ENCODE data around the gene DSCAML1. TPM values are rescaled to one million over a fixed set of nuclear protein-coding genes. Genes with fewer than 3 reads are reported as not detected.

Gene DSCAML1
- total and polyA plus RNA-seq, 2 of the 8 experiments (the other 6 are each of a cell fraction or from before 2014, with no cell fraction given): 0.19 to 0.24 TPM

DNA sequence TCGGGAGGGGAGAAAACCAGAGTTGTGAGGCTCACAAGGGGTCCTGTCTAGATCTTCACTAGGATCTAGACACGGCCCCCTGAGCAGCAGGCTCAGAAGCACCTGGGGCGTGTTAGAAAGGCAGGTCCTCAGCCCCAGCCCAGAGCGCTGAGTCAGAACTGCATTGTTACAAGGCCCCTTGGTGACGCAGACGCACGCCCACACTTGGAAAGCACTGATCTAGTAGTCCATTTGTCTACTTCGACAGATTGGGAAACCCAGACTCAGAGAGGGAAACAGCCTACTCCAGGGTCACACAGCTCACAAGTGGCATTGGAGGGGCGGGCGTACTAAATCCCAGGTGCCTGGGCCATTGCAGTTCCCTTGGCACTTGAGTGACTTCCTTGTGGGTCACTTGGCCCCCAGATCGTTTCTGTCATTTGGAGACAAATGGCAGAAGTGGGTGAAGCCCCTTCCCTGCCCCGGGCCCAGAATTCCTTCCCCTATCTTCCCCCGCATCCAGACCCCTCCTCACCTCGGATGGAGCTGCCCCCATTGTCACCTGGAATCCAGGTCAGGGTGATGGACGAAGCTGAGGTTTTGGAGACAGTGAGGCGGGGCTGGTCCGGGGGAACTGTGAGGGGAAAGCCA, 358.5 kb downstream of the DSCAML1 start:
- Histone ChIP-seq H3K14ac (ENCODE audit: insufficient read length) (no peak overlapping the region), H4K20me1 (replicated peaks in 1 of 2; ENCODE audit: control insufficient read depth in 1 of 2, insufficient read depth in 2 of 2, low read length in 2 of 2) (peaks cover 0 to 5% of the 10 kb centered on the region in 2 experiments), H3K36me3 (ENCODE audit: control insufficient read depth in 2 of 4, insufficient read depth in 4 of 4, low read length in 3 of 4) (no peaks in the 10 kb centered on the region), H3K27me3 (replicated peaks in 1 of 4; ENCODE audit: control insufficient read depth in 3 of 4, extremely low read depth in 1 of 4, insufficient read depth in 3 of 4, low read length in 3 of 4) (peaks cover 0 to 3% (median 0%) of the 10 kb centered on the region in 4 experiments; a peak in 1 of 7 replicates), H3K9ac (replicated peaks in 1 of 4; ENCODE audit: extremely low read depth in 1 of 4, low read depth in 3 of 4, low read length in 3 of 4) (no peak overlapping the region), H3K79me1 (ENCODE audit: low read depth, low read length) (no peaks in the 10 kb centered on the region), H3K23me2 (ENCODE audit: low read depth, low read length) (peaks cover 11% of the 10 kb centered on the region), H3K4me1 (replicated peaks in 1 of 4; ENCODE audit: control insufficient read depth in 3 of 4, insufficient read depth in 4 of 4, low read length in 3 of 4) (peaks cover 0 to 8% (median 3%) of the 10 kb centered on the region in 4 experiments; a peak in 5 of 7 replicates), H3K18ac (ENCODE audit: extremely low read depth, low read length) (no peak overlapping the region), H3K9me3 (ENCODE audit: insufficient read depth in 2 of 2, low read depth in 1 of 2, low read length in 1 of 2) (no peaks in the 10 kb centered on the region), H3K79me2 (ENCODE audit: control insufficient read depth in 1 of 2, insufficient read depth in 2 of 2, low read length in 2 of 2) (no peaks in the 10 kb centered on the region; a peak in 1 of 4 replicates), H2BK15ac (ENCODE audit: low read length) (0 out of 2 replicates have a peak overlapping the region, but pooled peaks have one; percentile 16), H2BK120ac (replicated peaks; ENCODE audit: low read depth, low read length) (no peak overlapping the region), H2AK5ac (ENCODE audit: low read depth, low read length) (no peak overlapping the region), H3K4me3 (ENCODE audit: extremely low read depth in 1 of 4, insufficient read depth in 2 of 4, low read depth in 3 of 4, low read length in 4 of 4) (no peak overlapping the region), H2BK12ac (ENCODE audit: low read depth, low read length) (no peak overlapping the region), H4K91ac (replicated peaks; ENCODE audit: insufficient read length, low read length) (no peak overlapping the region), H2BK20ac (ENCODE audit: low read length) (no peak overlapping the region), H3K4me2 (ENCODE audit: insufficient read depth in 1 of 2, low read depth in 2 of 2, low read length in 2 of 2) (no peak overlapping the region), H3K27ac (ENCODE audit: low read depth, low read length) (no peak overlapping the region), H3K23ac (ENCODE audit: insufficient read length) (no peak overlapping the region), H2AFZ (ENCODE audit: low read length) (no peak overlapping the region), H3K4ac (replicated peaks; ENCODE audit: insufficient read length, low read depth, low read length) (no peak overlapping the region), H2BK5ac (ENCODE audit: low read depth, low read length) (no peak overlapping the region), H4K8ac (ENCODE audit: extremely low read depth, insufficient read depth, low read length) (no peak overlapping the region), H4K5ac (ENCODE audit: insufficient read length, low read depth, low read length) (no peak overlapping the region), H3K56ac (replicated peaks; ENCODE audit: insufficient read length, low read depth, low read length) (no peak overlapping the region)
- TF ChIP-seq EP300 (IDR thresholded peaks at IDR 0.05; ENCODE audit: borderline replicate concordance in 1 of 2, low read depth in 2 of 2, low read length in 2 of 2): no peak
- TF ChIP-seq SP4 (IDR thresholded peaks at IDR 0.05; ENCODE audit: low read length): no peak
- no peak for TF ChIP-seq TBP (IDR thresholded peaks at IDR 0.05; ENCODE audit: low read depth, low read length)
- TF ChIP-seq RAD21 (IDR thresholded peaks at IDR 0.05 in 1 of 2, conservative IDR thresholded peaks at IDR 0.05 in 1 of 2; ENCODE audit: low read depth in 2 of 2, low read length in 2 of 2): no peak
- TF ChIP-seq HDAC6 (IDR thresholded peaks at IDR 0.05; ENCODE audit: low read depth, low read length): no peak
- TF ChIP-seq, protein P1, sequence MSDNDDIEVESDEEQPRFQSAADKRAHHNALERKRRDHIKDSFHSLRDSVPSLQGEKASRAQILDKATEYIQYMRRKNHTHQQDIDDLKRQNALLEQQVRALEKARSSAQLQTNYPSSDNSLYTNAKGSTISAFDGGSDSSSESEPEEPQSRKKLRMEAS (IDR thresholded peaks at IDR 0.05): no peak
- WGBS, 2 experiments (ENCODE audit: extremely low coverage in 1 of 2, insufficient coverage in 1 of 2, insufficient read length in 1 of 2, insufficient replicate concordance in 2 of 2, low coverage in 1 of 2, low lambda C conversion rate in 2 of 2, missing lambda C conversion rate in 1 of 2): 84% methylated on average over 13 of the region's 17 CpGs; no CpG with 5 or more reads in 1 of the 2 experiments
- FAIRE-seq (no peak), DNase-seq (ENCODE audit: low read depth in 1 of 2, low spot score in 2 of 2) (no peak)
- ChIA-PET POLR2A (ENCODE audit: partially characterized antibody) (interaction anchor here (1.1 kb wide), 1 partner anchor 10 kb away, joined by 3 read pairs; no protein-coding TSS in a partner anchor), CTCF (ENCODE audit: partially characterized antibody) (interaction anchor here (1.0 to 2.4 kb wide), 2 partner anchors 11 to 12 kb away, joined by 3 to 15 read pairs; no protein-coding TSS in a partner anchor)

Measured in H1 (cell line).